Lower leg skin (tissue), 3 donors: Measurements from ENCODE around the gene CHRM4.

ENCODE experiments used
- POLR2A ChIP-seq, 2 donors: fragments of 450-650 bp; IDR thresholded peaks; one replicate each; pipeline ENCODE4 v1.6.1; 2016 to 2017; ENCODE audit warnings: antibody characterized with exemption in 2 of 2, mild to moderate bottlenecking in 1 of 2, moderate library complexity in 1 of 2
- TF ChIP-seq, protein P1 (sequence below), 3 donors: fragments of 450-650 bp; IDR thresholded peaks; one replicate each; pipeline ENCODE4 v1.5.1; 2016; ENCODE audit warnings: antibody characterized with exemption in 3 of 3, mild to moderate bottlenecking in 3 of 3, moderate library complexity in 2 of 3

GRCh38 chr11:46427364-46427763 lies 35.8 kb upstream of the CHRM4 start:
- TF ChIP-seq, protein P1, sequence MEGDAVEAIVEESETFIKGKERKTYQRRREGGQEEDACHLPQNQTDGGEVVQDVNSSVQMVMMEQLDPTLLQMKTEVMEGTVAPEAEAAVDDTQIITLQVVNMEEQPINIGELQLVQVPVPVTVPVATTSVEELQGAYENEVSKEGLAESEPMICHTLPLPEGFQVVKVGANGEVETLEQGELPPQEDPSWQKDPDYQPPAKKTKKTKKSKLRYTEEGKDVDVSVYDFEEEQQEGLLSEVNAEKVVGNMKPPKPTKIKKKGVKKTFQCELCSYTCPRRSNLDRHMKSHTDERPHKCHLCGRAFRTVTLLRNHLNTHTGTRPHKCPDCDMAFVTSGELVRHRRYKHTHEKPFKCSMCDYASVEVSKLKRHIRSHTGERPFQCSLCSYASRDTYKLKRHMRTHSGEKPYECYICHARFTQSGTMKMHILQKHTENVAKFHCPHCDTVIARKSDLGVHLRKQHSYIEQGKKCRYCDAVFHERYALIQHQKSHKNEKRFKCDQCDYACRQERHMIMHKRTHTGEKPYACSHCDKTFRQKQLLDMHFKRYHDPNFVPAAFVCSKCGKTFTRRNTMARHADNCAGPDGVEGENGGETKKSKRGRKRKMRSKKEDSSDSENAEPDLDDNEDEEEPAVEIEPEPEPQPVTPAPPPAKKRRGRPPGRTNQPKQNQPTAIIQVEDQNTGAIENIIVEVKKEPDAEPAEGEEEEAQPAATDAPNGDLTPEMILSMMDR (IDR thresholded peaks at IDR 0.05): no peak
- no peak for TF ChIP-seq POLR2A (IDR thresholded peaks at IDR 0.05)
